NCI-H2227 treated with DMSO at 0.1 percent for 48 hours (cell line): Measurements from ENCODE around the gene PACS2.

Experiments
- DNase-seq: peaks from one replicate; lab custom pipeline; 2025; lab: John Stamatoyannopoulos, UW

PACS2 gene

GRCh38 chr14:105388110-105388951 lies 73.8 kb downstream of the PACS2 start:
- no peak for DNase-seq

- DNase-seq, result no peak
Observed at GRCh38 chr14:105388976-105389375, 74.4 kb downstream of the PACS2 start.

- no peak for DNase-seq
Observed at GRCh38 chr14:105389534-105389933, 75.0 kb downstream of the PACS2 start.

GRCh38 chr14:105389976-105390848 lies 75.7 kb downstream of the PACS2 start:
- DNase-seq, result no peak

GRCh38 chr14:105390849-105391500 lies 76.4 kb downstream of the PACS2 start:
- DNase-seq, result no peak

- DNase-seq, result no peak
Observed at GRCh38 chr14:105391541-105391940, 77.0 kb downstream of the PACS2 start.

- no peak for DNase-seq
Observed at GRCh38 chr14:105392131-105393090, 77.9 kb downstream of the PACS2 start.

- DNase-seq, result no peak
Observed at GRCh38 chr14:105393151-105393550, 78.6 kb downstream of the PACS2 start.

GRCh38 chr14:105394714-105395537 lies 80.4 kb downstream of the PACS2 start:
- no peak for DNase-seq

GRCh38 chr14:105395538-105395854 lies 80.9 kb downstream of the PACS2 start:
- DNase-seq, result no peak

- no peak for DNase-seq
Observed at GRCh38 chr14:105397350-105397931, 82.9 kb downstream of the PACS2 start.

GRCh38 chr14:105398044-105398725 lies 83.6 kb downstream of the PACS2 start, which contains the start of gene TEX22:
Gene TEX22 (plus strand): TSS chr14:105398538. CDS start chr14:105399341, 803 bp downstream.
- DNase-seq, result peak; percentile 74

- no peak for DNase-seq
Observed at GRCh38 chr14:105398726-105399465, 84.3 kb downstream of the PACS2 start.

- no peak for DNase-seq
Observed at GRCh38 chr14:105399466-105399775, 84.9 kb downstream of the PACS2 start.

GRCh38 chr14:105400016-105400415 lies 85.5 kb downstream of the PACS2 start:
- DNase-seq, result no peak

GRCh38 chr14:105401699-105402098 lies 87.2 kb downstream of the PACS2 start:
- no peak for DNase-seq

GRCh38 chr14:105408592-105408991 lies 94.0 kb downstream of the PACS2 start:
- DNase-seq, result no peak

GRCh38 chr14:105409364-105409763 lies 94.8 kb downstream of the PACS2 start:
- DNase-seq, result no peak

GRCh38 chr14:105410642-105411016 lies 96.1 kb downstream of the PACS2 start:
- no peak for DNase-seq
